Measurements from ENCODE around the gene CHP1. TPM values are rescaled to one million over a fixed set of nuclear protein-coding genes. Genes with fewer than 3 reads are reported as not detected.

Gene CHP1
- polyA plus RNA-seq = 10 to 100 TPM; 14.7 to 29.6 (median 24.6) TPM

- Mint-ChIP-seq H3K9me3 (no peaks in the 10 kb centered on the region), H3K27me3 (ENCODE audit: low read depth in 3 of 3) (peaks cover 6 to 12% (median 10%) of the 10 kb centered on the region in 3 donors), H3K4me3 (peak within 1 kb of the TSS; percentile 86 to 92 (median 92)), H3K36me3 (peaks cover 0 to 2% (median 0%) of the 10 kb centered on the region in 3 donors), H3K27ac (peak within 1 kb of the TSS; percentile 82 to 94 (median 91)), H3K4me1 (peaks cover 27 to 30% of the 10 kb centered on the region in 2 donors)
- DNase-seq = peak; percentile 95
These were observed at the start of gene CHP1, which contains the start of gene EXD1 for GRCh38 chr15:41230650-41231421. Gene CHP1 (plus strand): TSS chr15:41231268. CDS start chr15:41231383, 115 bp downstream. Gene EXD1 (minus strand): TSS chr15:41230757. CDS start chr15:41226575, 4,182 bp downstream.

GRCh38 chr15:41182266-41182665, 48.8 kb upstream of the CHP1 start:
- Mint-ChIP-seq H3K36me3 (no peaks in the 10 kb centered on the region), H3K4me3 (no peak overlapping the region), H3K27me3 (ENCODE audit: low read depth in 3 of 3) (peaks cover 0 to 5% (median 2%) of the 10 kb centered on the region in 3 donors), H3K27ac (no peak overlapping the region), H3K4me1 (no peaks in the 10 kb centered on the region), H3K9me3 (no peaks in the 10 kb centered on the region)
- DNase-seq = no peak

GRCh38 chr15:41183581-41183980, 47.5 kb upstream of the CHP1 start:
- H3K4me1 Mint-ChIP-seq = no peaks in the 10 kb centered on the region
- DNase-seq = no peak
- H3K9me3 Mint-ChIP-seq = no peaks in the 10 kb centered on the region
- peaks cover 0 to 2% (median 2%) of the 10 kb centered on the region in 3 donors for H3K27me3 Mint-ChIP-seq (ENCODE audit: low read depth in 3 of 3)
- no peak overlapping the region for H3K4me3 Mint-ChIP-seq
- no peaks in the 10 kb centered on the region for H3K36me3 Mint-ChIP-seq
- H3K27ac Mint-ChIP-seq = no peak overlapping the region

- no peaks in the 10 kb centered on the region for H3K36me3 Mint-ChIP-seq
- H3K4me3 Mint-ChIP-seq = no peak overlapping the region
- H3K4me1 Mint-ChIP-seq = no peaks in the 10 kb centered on the region
- DNase-seq = no peak
- H3K27me3 Mint-ChIP-seq (ENCODE audit: low read depth in 3 of 3) = peaks cover 3 to 7% (median 3%) of the 10 kb centered on the region in 3 donors
- H3K27ac Mint-ChIP-seq = no peak overlapping the region
- no peaks in the 10 kb centered on the region for H3K9me3 Mint-ChIP-seq
These were observed 36.6 kb upstream of the CHP1 start for GRCh38 chr15:41194444-41194843.

- H3K9me3 Mint-ChIP-seq = no peaks in the 10 kb centered on the region
- no peak overlapping the region for H3K27ac Mint-ChIP-seq
- H3K36me3 Mint-ChIP-seq = no peaks in the 10 kb centered on the region
- no peak overlapping the region for H3K4me3 Mint-ChIP-seq
- no peaks in the 10 kb centered on the region for H3K4me1 Mint-ChIP-seq
- no peak for DNase-seq
- no peaks in the 10 kb centered on the region for H3K27me3 Mint-ChIP-seq (ENCODE audit: low read depth in 3 of 3)
These were observed 31.6 kb upstream of the CHP1 start for GRCh38 chr15:41199470-41199869.

- Mint-ChIP-seq H3K27ac (no peak overlapping the region), H3K36me3 (no peaks in the 10 kb centered on the region), H3K9me3 (no peaks in the 10 kb centered on the region), H3K4me1 (no peaks in the 10 kb centered on the region), H3K27me3 (ENCODE audit: low read depth in 3 of 3) (peaks cover 0 to 5% (median 0%) of the 10 kb centered on the region in 3 donors), H3K4me3 (no peak overlapping the region)
- DNase-seq = no peak
These were observed 27.7 kb upstream of the CHP1 start for GRCh38 chr15:41203395-41203794.

- Mint-ChIP-seq H3K27ac (no peak overlapping the region), H3K4me1 (no peaks in the 10 kb centered on the region), H3K4me3 (no peak overlapping the region), H3K9me3 (no peaks in the 10 kb centered on the region), H3K27me3 (ENCODE audit: low read depth in 3 of 3) (peaks cover 0 to 7% (median 0%) of the 10 kb centered on the region in 3 donors), H3K36me3 (no peaks in the 10 kb centered on the region)
- DNase-seq = no peak
These were observed 25.8 kb upstream of the CHP1 start for GRCh38 chr15:41205315-41205714.

GRCh38 chr15:41207687-41208448, 23.2 kb upstream of the CHP1 start:
- Mint-ChIP-seq H3K27me3 (ENCODE audit: low read depth in 3 of 3) (peaks cover 0 to 8% (median 0%) of the 10 kb centered on the region in 3 donors), H3K27ac (no peak overlapping the region), H3K9me3 (no peaks in the 10 kb centered on the region), H3K4me3 (no peak overlapping the region), H3K36me3 (no peaks in the 10 kb centered on the region), H3K4me1 (no peaks in the 10 kb centered on the region)
- no peak for DNase-seq

- Mint-ChIP-seq H3K36me3 (no peaks in the 10 kb centered on the region), H3K4me1 (no peaks in the 10 kb centered on the region), H3K4me3 (no peak overlapping the region), H3K9me3 (no peaks in the 10 kb centered on the region), H3K27ac (no peak overlapping the region), H3K27me3 (ENCODE audit: low read depth in 3 of 3) (peaks cover 4 to 8% (median 6%) of the 10 kb centered on the region in 3 donors)
- no peak for DNase-seq
These were observed 15.4 kb upstream of the CHP1 start for GRCh38 chr15:41215708-41216107.

GRCh38 chr15:41218851-41219250, 12.2 kb upstream of the CHP1 start:
- Mint-ChIP-seq H3K27ac (no peak overlapping the region), H3K27me3 (ENCODE audit: low read depth in 3 of 3) (peaks cover 5 to 10% (median 9%) of the 10 kb centered on the region in 3 donors), H3K36me3 (no peaks in the 10 kb centered on the region), H3K4me3 (no peak overlapping the region), H3K9me3 (no peaks in the 10 kb centered on the region), H3K4me1 (no peaks in the 10 kb centered on the region)
- no peak for DNase-seq

GRCh38 chr15:41219381-41219780, 11.7 kb upstream of the CHP1 start:
- Mint-ChIP-seq H3K36me3 (no peaks in the 10 kb centered on the region), H3K4me3 (no peak overlapping the region), H3K9me3 (no peaks in the 10 kb centered on the region), H3K27ac (no peak overlapping the region), H3K4me1 (no peaks in the 10 kb centered on the region), H3K27me3 (ENCODE audit: low read depth in 3 of 3) (peaks cover 5 to 10% (median 9%) of the 10 kb centered on the region in 3 donors)
- no peak for DNase-seq

- peaks cover 27 to 30% of the 10 kb centered on the region in 2 donors for H3K4me1 Mint-ChIP-seq
- H3K36me3 Mint-ChIP-seq = peaks cover 0 to 2% (median 0%) of the 10 kb centered on the region in 3 donors
- H3K4me3 Mint-ChIP-seq = peak overlapping the region; percentile 86 to 92 (median 92)
- peaks cover 6 to 12% (median 10%) of the 10 kb centered on the region in 3 donors for H3K27me3 Mint-ChIP-seq (ENCODE audit: low read depth in 3 of 3)
- H3K9me3 Mint-ChIP-seq = no peaks in the 10 kb centered on the region
- H3K27ac Mint-ChIP-seq = peak overlapping the region in 5 of 6 donors; percentile 88 to 94 (median 93)
- DNase-seq = no peak
These were observed 771 bp upstream of the CHP1 start for GRCh38 chr15:41230345-41230649.

- no peak for DNase-seq
These were observed 556 bp downstream of the CHP1 start for GRCh38 chr15:41231422-41232226.

More at GRCh38 chr15:41231422-41232226, 556 bp downstream of the CHP1 start:
- H3K4me3 Mint-ChIP-seq = peak overlapping the region; percentile 86 to 92 (median 92)
- peak overlapping the region; percentile 82 to 94 (median 91) for H3K27ac Mint-ChIP-seq
- H3K9me3 Mint-ChIP-seq = no peaks in the 10 kb centered on the region
- H3K4me1 Mint-ChIP-seq = peaks cover 27 to 30% of the 10 kb centered on the region in 2 donors
- peaks cover 0 to 2% (median 0%) of the 10 kb centered on the region in 3 donors for H3K36me3 Mint-ChIP-seq
- H3K27me3 Mint-ChIP-seq (ENCODE audit: low read depth in 3 of 3) = peaks cover 6 to 13% (median 10%) of the 10 kb centered on the region in 3 donors
